Neutrophil (primary cell): ENCODE results near the gene EGFLAM.

Source experiments
- H3K27ac ChIP-seq: fragments of 200-600 bp; sonication (generic); 2 replicates; pipeline ENCODE4 v1.5.1; 2016; ENCODE audit warnings: mild to moderate bottlenecking, moderate library complexity
- H3K27me3 ChIP-seq: fragments of 200-600 bp; sonication (generic); 2 replicates; pipeline ENCODE4 v1.6.0; 2016; ENCODE audit warnings: mild to moderate bottlenecking
- H3K36me3 ChIP-seq: fragments of 200-600 bp; sonication (generic); 2 replicates; pipeline ENCODE4 v1.5.1; 2017
- H3K4me1 ChIP-seq, 2 experiments: fragments of 200-600 bp in 1 of 2; sonication (generic) in 1 of 2; 1 replicate in 1 of 2; 2 replicates in 1 of 2; pipeline versions ENCODE4 v1.5.1 to v1.6.1; 2013 to 2016; ENCODE audit warnings: low read depth in 1 of 2, low read length in 1 of 2, mild to moderate bottlenecking in 1 of 2, moderate library complexity in 1 of 2; ENCODE audit not compliant: control insufficient read depth in 1 of 2, insufficient read depth in 1 of 2
- H3K4me3 ChIP-seq, 2 experiments: fragments of 200-600 bp in 1 of 2; sonication (generic) in 1 of 2; 1 replicate in 1 of 2; 2 replicates in 1 of 2; pipeline ENCODE4 v1.5.1; 2013 to 2016; ENCODE audit warnings: low read depth in 1 of 2, low read length in 1 of 2, mild to moderate bottlenecking in 1 of 2, moderate library complexity in 1 of 2
- H3K9me3 ChIP-seq: fragments of 200-600 bp; sonication (generic); 2 replicates; pipeline ENCODE4 v1.5.1; 2016
- TF ChIP-seq, protein P1 (sequence below): fragments of 200-600 bp; sonication (generic); IDR thresholded peaks from 2 replicates; pipeline ENCODE4 v1.5.1; 2016; ENCODE audit warnings: antibody characterized with exemption

Gene EGFLAM

DNA sequence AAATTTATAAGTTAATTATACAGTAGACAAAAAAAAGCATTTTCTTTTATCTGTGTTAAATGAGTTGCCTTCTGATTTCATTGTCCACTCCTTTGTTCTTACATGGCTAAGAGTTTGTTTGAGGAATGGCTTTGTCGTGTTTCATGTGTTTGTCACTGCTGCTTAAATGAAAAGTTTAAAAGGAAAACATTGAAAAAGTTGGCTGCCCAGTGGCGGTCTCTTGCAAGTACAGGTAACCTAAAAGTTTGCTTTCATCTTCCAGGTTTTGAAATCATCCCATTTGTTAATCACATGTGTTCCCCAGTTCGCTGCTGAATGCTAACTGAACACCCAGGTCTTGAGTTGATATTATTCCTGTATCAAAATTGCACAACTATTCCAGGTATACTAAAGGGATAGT is 33.9 kb downstream of the EGFLAM start:
- TF ChIP-seq, protein P1, sequence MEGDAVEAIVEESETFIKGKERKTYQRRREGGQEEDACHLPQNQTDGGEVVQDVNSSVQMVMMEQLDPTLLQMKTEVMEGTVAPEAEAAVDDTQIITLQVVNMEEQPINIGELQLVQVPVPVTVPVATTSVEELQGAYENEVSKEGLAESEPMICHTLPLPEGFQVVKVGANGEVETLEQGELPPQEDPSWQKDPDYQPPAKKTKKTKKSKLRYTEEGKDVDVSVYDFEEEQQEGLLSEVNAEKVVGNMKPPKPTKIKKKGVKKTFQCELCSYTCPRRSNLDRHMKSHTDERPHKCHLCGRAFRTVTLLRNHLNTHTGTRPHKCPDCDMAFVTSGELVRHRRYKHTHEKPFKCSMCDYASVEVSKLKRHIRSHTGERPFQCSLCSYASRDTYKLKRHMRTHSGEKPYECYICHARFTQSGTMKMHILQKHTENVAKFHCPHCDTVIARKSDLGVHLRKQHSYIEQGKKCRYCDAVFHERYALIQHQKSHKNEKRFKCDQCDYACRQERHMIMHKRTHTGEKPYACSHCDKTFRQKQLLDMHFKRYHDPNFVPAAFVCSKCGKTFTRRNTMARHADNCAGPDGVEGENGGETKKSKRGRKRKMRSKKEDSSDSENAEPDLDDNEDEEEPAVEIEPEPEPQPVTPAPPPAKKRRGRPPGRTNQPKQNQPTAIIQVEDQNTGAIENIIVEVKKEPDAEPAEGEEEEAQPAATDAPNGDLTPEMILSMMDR: no peak
- Histone ChIP-seq H3K27me3 (no peaks in the 10 kb centered on the region), H3K27ac (no peak overlapping the region)

DNA sequence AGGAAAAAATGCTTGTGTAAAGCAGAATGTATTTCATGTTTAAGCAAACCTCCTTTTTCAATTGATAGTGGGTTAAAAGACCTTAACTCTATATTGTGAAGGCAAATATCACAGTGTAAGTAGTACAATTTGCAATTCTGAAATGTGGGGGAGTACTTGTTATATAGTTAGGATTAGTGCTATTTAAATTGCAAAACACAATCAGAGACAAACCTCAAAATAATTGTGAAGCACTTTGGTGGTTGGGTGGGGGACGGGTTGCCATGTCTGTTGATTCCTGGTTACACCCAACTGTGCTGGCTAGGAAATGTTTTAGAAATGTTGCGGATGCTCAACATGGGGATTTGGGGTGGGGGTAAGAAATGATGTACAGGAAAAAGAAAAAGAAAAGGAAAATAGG is 37.4 kb downstream of the EGFLAM start:
- Histone ChIP-seq H3K9me3 (no peaks in the 10 kb centered on the region), H3K27me3 (no peaks in the 10 kb centered on the region), H3K4me3 (no peak overlapping the region), H3K27ac (no peak overlapping the region), H3K36me3 (no peaks in the 10 kb centered on the region), H3K4me1 (no peaks in the 10 kb centered on the region)
- TF ChIP-seq, protein P1: no peak

More for the DNA sequence above, 33.9 kb downstream of the EGFLAM start:
- Histone ChIP-seq H3K4me3 (no peak overlapping the region), H3K9me3 (no peaks in the 10 kb centered on the region), H3K4me1 (no peaks in the 10 kb centered on the region), H3K36me3 (no peaks in the 10 kb centered on the region)

DNA sequence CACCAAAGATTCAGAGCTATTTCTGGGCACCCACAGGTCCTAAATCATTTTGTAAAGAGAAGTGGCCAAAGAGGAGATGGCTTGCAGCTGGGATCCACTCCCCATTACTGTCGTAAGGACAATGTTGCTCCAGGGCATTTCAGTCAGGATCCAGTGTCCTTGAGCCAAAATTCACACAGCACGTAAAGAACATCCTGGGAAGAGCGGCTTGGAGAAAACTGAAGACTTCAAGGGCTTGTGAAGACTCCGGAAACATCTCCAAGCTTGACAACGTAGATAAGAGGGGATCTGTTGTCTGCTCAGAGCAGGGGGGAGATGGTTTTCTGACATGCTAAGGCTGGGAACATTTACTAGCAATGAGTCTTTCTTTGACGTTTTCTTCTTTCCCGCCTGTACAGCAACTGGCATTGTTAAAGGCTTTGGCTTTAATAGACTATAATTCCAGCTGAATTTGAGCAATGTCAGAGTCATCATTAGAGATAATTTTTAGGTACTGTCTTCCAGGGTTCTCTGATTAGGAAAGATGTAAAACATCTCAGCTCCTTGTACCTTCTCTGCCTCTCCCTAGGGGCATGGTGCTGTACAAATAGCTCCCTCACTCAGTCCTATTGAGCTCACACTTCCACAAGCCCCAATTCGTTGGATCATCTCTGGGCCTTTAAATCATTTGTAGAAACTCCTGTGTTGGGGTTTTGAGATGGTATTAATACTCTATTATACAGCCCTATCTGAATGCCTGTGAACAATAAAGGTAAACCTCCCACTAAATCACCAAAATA is 39.7 kb downstream of the EGFLAM start:
- Histone ChIP-seq H3K4me1 (no peaks in the 10 kb centered on the region), H3K36me3 (no peaks in the 10 kb centered on the region), H3K4me3 (no peak overlapping the region), H3K27ac (no peak overlapping the region), H3K27me3 (no peaks in the 10 kb centered on the region), H3K9me3 (no peaks in the 10 kb centered on the region)
- TF ChIP-seq, protein P1: no peak

DNA sequence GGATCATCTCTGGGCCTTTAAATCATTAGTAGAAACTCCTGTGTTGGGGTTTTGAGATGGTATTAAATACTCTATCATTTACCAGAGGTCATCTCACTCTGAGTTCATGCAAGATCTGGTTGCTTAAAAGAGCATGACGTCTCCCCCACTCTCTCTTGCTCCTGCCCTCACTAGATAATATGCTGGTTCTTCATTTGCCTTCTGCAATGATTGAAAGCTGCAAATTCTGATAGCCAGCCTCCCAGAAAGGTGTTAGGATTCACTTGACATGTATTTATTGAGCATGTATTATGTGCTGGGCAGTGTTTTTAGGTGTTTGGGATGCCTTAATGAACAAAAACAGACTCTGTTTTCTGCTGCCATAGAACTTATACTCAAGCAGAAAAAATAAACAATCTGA is 41.2 kb downstream of the EGFLAM start:
- Histone ChIP-seq H3K4me1 (no peaks in the 10 kb centered on the region), H3K27ac (no peak overlapping the region), H3K27me3 (no peaks in the 10 kb centered on the region), H3K4me3 (no peak overlapping the region), H3K9me3 (no peaks in the 10 kb centered on the region), H3K36me3 (no peaks in the 10 kb centered on the region)
- TF ChIP-seq, protein P1: no peak

DNA sequence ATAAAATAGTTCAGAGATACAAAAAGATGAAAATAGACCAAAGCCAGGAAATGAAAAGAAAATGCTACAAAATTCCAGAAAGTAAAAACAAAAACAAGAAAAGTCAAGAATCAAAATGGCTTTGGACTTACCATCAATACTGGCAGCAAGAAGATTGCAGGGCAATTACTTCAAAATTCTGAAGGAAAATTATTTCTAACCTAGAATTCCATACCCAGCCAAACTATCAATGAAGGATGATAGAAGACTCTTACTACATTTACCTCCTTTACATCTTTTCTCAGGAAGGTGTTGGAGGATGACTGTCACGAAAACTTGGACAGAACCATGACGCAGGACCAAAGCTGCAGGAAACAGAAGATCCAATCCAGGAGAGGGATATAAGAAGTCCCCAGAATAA is 46.8 kb downstream of the EGFLAM start:
- TF ChIP-seq, protein P1: no peak
- no peak overlapping the region for H3K27ac ChIP-seq
- H3K36me3 ChIP-seq: no peaks in the 10 kb centered on the region
- no peak overlapping the region for H3K4me3 ChIP-seq
- no peaks in the 10 kb centered on the region for H3K9me3 ChIP-seq
- no peaks in the 10 kb centered on the region for H3K4me1 ChIP-seq
- H3K27me3 ChIP-seq: no peaks in the 10 kb centered on the region
